ENCODE data around the gene RNASE4.

DNA sequence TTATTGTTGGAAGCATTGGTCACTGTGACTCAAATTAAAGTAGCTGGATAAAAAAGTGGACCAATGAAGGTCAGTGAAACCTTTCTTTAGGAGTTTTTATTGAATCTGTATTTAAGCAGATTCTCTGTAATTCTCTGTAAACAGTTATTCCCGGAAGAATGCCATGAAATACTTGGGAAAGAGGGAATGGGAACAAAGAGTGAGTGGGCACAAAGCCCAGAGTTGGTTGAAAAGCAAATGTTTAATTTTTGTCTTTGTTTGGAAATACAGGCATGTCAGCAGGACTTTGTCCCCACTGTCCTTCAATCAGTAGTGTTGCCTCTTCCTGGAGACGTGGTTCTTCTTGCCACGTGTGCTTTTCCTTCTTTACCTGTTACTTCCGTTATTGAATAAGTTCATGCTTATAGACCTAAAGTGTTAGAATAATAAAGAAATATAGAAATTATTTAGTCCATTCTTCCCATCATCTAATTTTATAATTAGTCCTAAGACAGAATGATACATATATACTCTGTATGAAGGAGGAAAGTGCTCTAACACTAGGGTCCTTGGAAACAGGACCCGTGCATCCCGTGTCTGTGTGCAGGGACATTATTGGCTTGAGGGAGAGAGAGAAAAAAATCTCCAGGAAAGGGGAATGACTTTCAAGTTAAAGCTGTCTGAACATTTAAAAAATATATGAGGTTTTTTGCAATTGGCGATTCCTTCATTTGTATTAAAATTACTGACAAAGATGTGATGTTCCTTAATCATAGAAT lies 2.2 kb downstream of the RNASE4 start:
- TF ChIP-seq CTCF (IDR thresholded peaks at IDR 0.05; ENCODE audit: low read length) = no peak
- TF ChIP-seq EZH2 (optimal IDR thresholded peaks at IDR 0.05; ENCODE audit: low read depth, low read length) = no peak
- no peak for TF ChIP-seq EZH2phosphoT487 (IDR thresholded peaks at IDR 0.05; ENCODE audit: low read length)
